HCT116 (cell line): ENCODE measurements around the gene APOA5. TPM values are rescaled to one million over a fixed set of nuclear protein-coding genes. Genes with fewer than 3 reads are reported as not detected.

Experiments
- ATAC-seq: fragments of 200-7000 bp; cut with Tn5 transposase; 2 replicates; pipeline ENCODE4 v1.9.1; 2020; ENCODE audit warnings: mild to moderate bottlenecking, moderate library complexity
- BruUV-seq: library from RNA; stranded (reverse); fragments of 400-500 nt; replicated peaks from 2 replicates; lab custom pipeline; 2021; lab: Mats Ljungman, UMichigan
- CTCF ChIA-PET: fragments of 300-600 bp; sonication (Branson Sonifier 250); formaldehyde crosslinking; loops from one replicate; lab custom pipeline; 2021; ENCODE audit warnings: antibody characterized with exemption; lab: Charles Lee
- POLR2A ChIA-PET: fragments of 300-600, 350-600 bp; sonication (Branson Sonifier 250); formaldehyde crosslinking; loops from one replicate; lab custom pipeline; 2021; ENCODE audit warnings: antibody characterized with exemption; lab: Charles Lee
- RAD21 ChIA-PET, 2 experiments: fragments of 300-600 bp; sonication (Branson Sonifier 250); formaldehyde crosslinking; loops; one replicate each; lab custom pipeline; 2023; ENCODE audit warnings: low total read pairs in 2 of 2; ENCODE audit not compliant: uncharacterized antibody in 2 of 2, unreplicated experiment in 2 of 2, low non-redundant PET in 1 of 2; lab: Charles Lee
- DNase-seq: peaks from one replicate; pipeline ENCODE4 v3.0.0-alpha.2; 2010; ENCODE audit warnings: low read depth, low spot score
- H2AFZ ChIP-seq: fragments of 200-600 bp; shearing (Covaris generic), sonication (generic); 2 replicates; pipeline ENCODE4 v1.6.1; 2017; ENCODE audit warnings: low read depth, mixed run types, mixed read lengths, antibody characterized with exemption, low read length; ENCODE audit not compliant: poor library complexity, severe bottlenecking
- H3K27ac ChIP-seq: 2 replicates; pipeline ENCODE4 v1.5.1; 2012; ENCODE audit warnings: low read depth, low read length
- H3K27me3 ChIP-seq: fragments of 200-600 bp; sonication (generic); 2 replicates; pipeline ENCODE4 v1.6.1; 2016; ENCODE audit warnings: mixed run types, low read length, mixed read lengths; ENCODE audit not compliant: insufficient read depth
- H3K36me3 ChIP-seq, 2 experiments: fragments of 200-500 bp in 1 of 2; fragments of 200-600 bp in 1 of 2; sonication (Bioruptor generic) in 1 of 2; sonication (generic) in 1 of 2; 2 replicates each; pipeline versions ENCODE4 v1.5.1 to v1.6.1; 2014 to 2016; ENCODE audit warnings: low read length in 2 of 2, inconsistent platforms in 1 of 2, mixed read lengths in 1 of 2, mixed run types in 1 of 2; ENCODE audit not compliant: insufficient read depth in 2 of 2, control insufficient read depth in 1 of 2
- H3K4me1 ChIP-seq, 2 experiments: fragments of 200-600 bp in 1 of 2; sonication (generic) in 1 of 2; 2 replicates each; pipeline versions ENCODE4 v1.5.1 to v1.6.1; 2012 to 2017; ENCODE audit warnings: low read length in 2 of 2, inconsistent platforms in 1 of 2, mild to moderate bottlenecking in 1 of 2, mixed read lengths in 1 of 2, mixed run types in 1 of 2, moderate library complexity in 1 of 2; ENCODE audit not compliant: insufficient read depth in 2 of 2, control insufficient read depth in 1 of 2
- H3K4me2 ChIP-seq: fragments of 200-600 bp; sonication (generic); 2 replicates; pipeline ENCODE4 v1.6.1; 2017; ENCODE audit warnings: mixed run types, low read length, mixed read lengths
- H3K4me3 ChIP-seq, 2 experiments: fragments of 200-600 bp in 1 of 2; sonication (generic) in 1 of 2; replicated peaks in 1 of 2; 2 replicates each; pipeline ENCODE4 v1.5.1; 2011 to 2016; ENCODE audit warnings: low read length in 2 of 2, control low read depth in 1 of 2, low read depth in 1 of 2, mild to moderate bottlenecking in 1 of 2, mixed read lengths in 1 of 2, mixed run types in 1 of 2
- H3K79me2 ChIP-seq: fragments of 200-600 bp; sonication (generic); 2 replicates; pipeline ENCODE4 v1.6.1; 2017; ENCODE audit warnings: mild to moderate bottlenecking, mixed run types, low read length, moderate library complexity, mixed read lengths; ENCODE audit not compliant: insufficient read depth
- H3K9ac ChIP-seq: fragments of 200-600 bp; sonication (generic); 2 replicates; pipeline ENCODE4 v1.6.1; 2016; ENCODE audit warnings: low read length, mixed read lengths
- H3K9me2 ChIP-seq: fragments of 200-600 bp; sonication (generic), shearing (Covaris generic); 2 replicates; pipeline ENCODE4 v1.6.1; 2017; ENCODE audit warnings: mixed run types, mild to moderate bottlenecking, moderate library complexity; ENCODE audit not compliant: insufficient read depth
- H3K9me3 ChIP-seq, 2 experiments: fragments of 200-500 bp in 1 of 2; fragments of 200-600 bp in 1 of 2; sonication (Bioruptor generic) in 1 of 2; sonication (generic) in 1 of 2; 2 replicates each; pipeline ENCODE4 v1.6.1; 2014 to 2017; ENCODE audit warnings: low read length in 2 of 2, mixed read lengths in 2 of 2, inconsistent platforms in 1 of 2, low read depth in 1 of 2, mild to moderate bottlenecking in 1 of 2, mixed run types in 1 of 2, moderate library complexity in 1 of 2; ENCODE audit not compliant: control insufficient read depth in 1 of 2, insufficient read depth in 1 of 2
- H4K20me1 ChIP-seq: fragments of 200-600 bp; sonication (generic), shearing (Covaris generic); 2 replicates; pipeline ENCODE4 v1.6.1; 2017; ENCODE audit warnings: mixed run types, mild to moderate bottlenecking, moderate library complexity; ENCODE audit not compliant: insufficient read depth
- CBX3 ChIP-seq: IDR thresholded peaks from 2 replicates; pipeline ENCODE4 v1.6.1; 2012; ENCODE audit warnings: low read depth
- CEBPB ChIP-seq: IDR thresholded peaks from 2 replicates; pipeline ENCODE4 v1.6.1; 2012; ENCODE audit warnings: low read depth
- CTCF ChIP-seq, 3 experiments: fragments of 200-600 bp in 1 of 3; sonication (generic) in 1 of 3; IDR thresholded peaks in 2 of 3; conservative IDR thresholded peaks in 1 of 3; 2 replicates each; pipeline ENCODE4 v1.5.1; 2012 to 2017; ENCODE audit warnings: low read depth in 2 of 3, low read length in 2 of 3, antibody characterized with exemption in 1 of 3, borderline replicate concordance in 1 of 3, control low read depth in 1 of 3, mild to moderate bottlenecking in 1 of 3, mixed read lengths in 1 of 3, mixed run types in 1 of 3, moderate library complexity in 1 of 3; ENCODE audit not compliant: insufficient read depth in 1 of 3
- EZH2 ChIP-seq: fragments of 200-600 bp; sonication (generic); IDR thresholded peaks from 2 replicates; pipeline ENCODE4 v1.6.1; 2017; ENCODE audit warnings: antibody characterized with exemption, mixed run types
- MAX ChIP-seq: IDR thresholded peaks from 2 replicates; pipeline ENCODE4 v1.6.1; 2012
- POLR2AphosphoS5 ChIP-seq: IDR thresholded peaks from 2 replicates; pipeline ENCODE4 v1.6.1; 2011; ENCODE audit warnings: mild to moderate bottlenecking, low read depth, low read length, moderate library complexity
- RAD21 ChIP-seq: IDR thresholded peaks from 2 replicates; pipeline ENCODE4 v1.6.1; 2012; ENCODE audit warnings: low read depth, mild to moderate bottlenecking
- SIN3A ChIP-seq: IDR thresholded peaks from 2 replicates; pipeline ENCODE4 v1.6.1; 2012; ENCODE audit warnings: low read depth
- SRF ChIP-seq: IDR thresholded peaks from 2 replicates; pipeline ENCODE4 v1.6.1; 2012; ENCODE audit warnings: low read depth
- TCF7L2 ChIP-seq: IDR thresholded peaks from 2 replicates; pipeline ENCODE4 v1.7.0; 2011; ENCODE audit warnings: borderline replicate concordance, inconsistent platforms; ENCODE audit not compliant: insufficient read depth, insufficient read length; ENCODE audit errors: extremely low read depth
- YY1 ChIP-seq: IDR thresholded peaks from 2 replicates; pipeline ENCODE4 v1.6.1; 2011; ENCODE audit warnings: low read length, low read depth, moderate library complexity, mild to moderate bottlenecking; ENCODE audit not compliant: insufficient replicate concordance; ENCODE audit errors: extremely low read depth
- ZBTB33 ChIP-seq: IDR thresholded peaks from 2 replicates; pipeline ENCODE4 v1.6.1; 2011; ENCODE audit warnings: mild to moderate bottlenecking, low read length, moderate library complexity; ENCODE audit not compliant: insufficient replicate concordance; ENCODE audit errors: extremely low read depth
- ZFX ChIP-seq: fragments of 450-650 bp; IDR thresholded peaks from 2 replicates; pipeline ENCODE4 v1.6.1; 2017
- intact Hi-C: fragments of 100-400 bp; cut with micrococcal nuclease; formaldehyde crosslinking; loops from 2 replicates; pipeline ENCODE4 v1.10.0; 2022
- total RNA-seq: library from RNA; stranded (reverse); gene quantifications from one replicate; pipeline ENCODE4 v1.2.1, GENCODE V29; 2021; ENCODE audit not compliant: unreplicated experiment

The APOA5 gene
- total RNA-seq, 1 experiment from 2014 or later, result 0.12 TPM

- CTCF ChIA-PET, result no interaction called here
- no peak overlapping the region for H3K4me2 ChIP-seq
- DNase-seq (no peak), ATAC-seq (no peak)
- H3K79me2 ChIP-seq, result no peaks in the 10 kb centered on the region
- POLR2A ChIA-PET, result no interaction called here
- H4K20me1 ChIP-seq, result no peaks in the 10 kb centered on the region
- H3K27me3 ChIP-seq, result no peaks in the 10 kb centered on the region
- H3K4me3 ChIP-seq, result no peak overlapping the region
- H3K4me1 ChIP-seq, result no peaks in the 10 kb centered on the region
- no peak overlapping the region for H2AFZ ChIP-seq
- H3K27ac ChIP-seq, result no peak overlapping the region
- TF ChIP-seq TCF7L2 (no peak), CTCF (IDR thresholded peaks at IDR 0.05 in 2 of 3, conservative IDR thresholded peaks at IDR 0.05 in 1 of 3; ENCODE audit: borderline replicate concordance in 1 of 3, insufficient read depth in 1 of 3, low read depth in 2 of 3, low read length in 2 of 3) (no peak)
- no peaks in the 10 kb centered on the region for H3K9me3 ChIP-seq
- no peaks in the 10 kb centered on the region; a peak in 1 of 4 replicates for H3K36me3 ChIP-seq
- intact Hi-C loops, result no loop called here
- no peak overlapping the region for H3K9ac ChIP-seq
- no peaks in the 10 kb centered on the region for H3K9me2 ChIP-seq
- RAD21 ChIA-PET, result no interaction called here
- no TSS peak for BruUV-seq
Measured at GRCh38 chr11:116819049-116819448, 27.4 kb upstream of the APOA5 start.

GRCh38 chr11:116814502-116814901 lies 22.8 kb upstream of the APOA5 start:
- TF ChIP-seq RAD21 (no peak), MAX (no peak), TCF7L2 (no peak), YY1 (no peak), SRF (no peak), EZH2 (no peak), ZFX (no peak), CBX3 (no peak), ZBTB33 (no peak), POLR2AphosphoS5 (no peak), CTCF (IDR thresholded peaks at IDR 0.05 in 2 of 3, conservative IDR thresholded peaks at IDR 0.05 in 1 of 3; ENCODE audit: borderline replicate concordance in 1 of 3, insufficient read depth in 1 of 3, low read depth in 2 of 3, low read length in 2 of 3) (no peak), CEBPB (no peak), SIN3A (no peak)
- Histone ChIP-seq H3K9me3 (no peaks in the 10 kb centered on the region), H3K36me3 (no peaks in the 10 kb centered on the region; a peak in 1 of 4 replicates), H3K79me2 (no peaks in the 10 kb centered on the region), H2AFZ (no peak overlapping the region), H3K4me1 (no peaks in the 10 kb centered on the region), H3K4me3 (no peak overlapping the region), H3K27me3 (no peaks in the 10 kb centered on the region), H3K9me2 (no peaks in the 10 kb centered on the region), H3K9ac (no peak overlapping the region), H3K4me2 (no peak overlapping the region), H3K27ac (no peak overlapping the region), H4K20me1 (no peaks in the 10 kb centered on the region)
- POLR2A ChIA-PET, result no interaction called here
- DNase-seq (no peak), ATAC-seq (no peak)
- RAD21 ChIA-PET, result no interaction called here
- BruUV-seq, result no TSS peak
- CTCF ChIA-PET, result no interaction called here
- intact Hi-C loops, result no loop called here
